Stimulated activated effector memory CD8-positive, alpha-beta T cell treated with anti-CD3 and anti-CD28 coated beads, Interleukin-12 subunit alpha, Interleukin-12 subunit beta, amount 100 ng/mL, for 72 hours (primary cell): ENCODE measurements around the gene DENND1A.

Experiments used
- ATAC-seq: fragments of 150-1000 bp; cut with Tn5 transposase; 2 replicates; pipeline ENCODE4 v1.10.0; 2021
- DNase-seq, 2 donors: peaks; one replicate each; pipeline ENCODE4 v3.0.0; 2021 to 2022; ENCODE audit warnings: low spot score in 2 of 2
- H3K27ac Mint-ChIP-seq: one replicate; pipeline ENCODE4 v1.8.0; 2022; ENCODE audit warnings: mild to moderate bottlenecking, mixed read lengths
- H3K36me3 Mint-ChIP-seq: one replicate; pipeline ENCODE4 v1.8.0; 2022; ENCODE audit warnings: mild to moderate bottlenecking, mixed read lengths
- H3K4me1 Mint-ChIP-seq: one replicate; pipeline ENCODE4 v1.8.0; 2022; ENCODE audit warnings: mixed read lengths
- H3K4me3 Mint-ChIP-seq: one replicate; pipeline ENCODE4 v1.8.0; 2022; ENCODE audit warnings: mild to moderate bottlenecking, mixed read lengths
- H3K9me3 Mint-ChIP-seq: one replicate; pipeline ENCODE4 v1.8.0; 2022; ENCODE audit warnings: mixed read lengths

DENND1A gene

DNA sequence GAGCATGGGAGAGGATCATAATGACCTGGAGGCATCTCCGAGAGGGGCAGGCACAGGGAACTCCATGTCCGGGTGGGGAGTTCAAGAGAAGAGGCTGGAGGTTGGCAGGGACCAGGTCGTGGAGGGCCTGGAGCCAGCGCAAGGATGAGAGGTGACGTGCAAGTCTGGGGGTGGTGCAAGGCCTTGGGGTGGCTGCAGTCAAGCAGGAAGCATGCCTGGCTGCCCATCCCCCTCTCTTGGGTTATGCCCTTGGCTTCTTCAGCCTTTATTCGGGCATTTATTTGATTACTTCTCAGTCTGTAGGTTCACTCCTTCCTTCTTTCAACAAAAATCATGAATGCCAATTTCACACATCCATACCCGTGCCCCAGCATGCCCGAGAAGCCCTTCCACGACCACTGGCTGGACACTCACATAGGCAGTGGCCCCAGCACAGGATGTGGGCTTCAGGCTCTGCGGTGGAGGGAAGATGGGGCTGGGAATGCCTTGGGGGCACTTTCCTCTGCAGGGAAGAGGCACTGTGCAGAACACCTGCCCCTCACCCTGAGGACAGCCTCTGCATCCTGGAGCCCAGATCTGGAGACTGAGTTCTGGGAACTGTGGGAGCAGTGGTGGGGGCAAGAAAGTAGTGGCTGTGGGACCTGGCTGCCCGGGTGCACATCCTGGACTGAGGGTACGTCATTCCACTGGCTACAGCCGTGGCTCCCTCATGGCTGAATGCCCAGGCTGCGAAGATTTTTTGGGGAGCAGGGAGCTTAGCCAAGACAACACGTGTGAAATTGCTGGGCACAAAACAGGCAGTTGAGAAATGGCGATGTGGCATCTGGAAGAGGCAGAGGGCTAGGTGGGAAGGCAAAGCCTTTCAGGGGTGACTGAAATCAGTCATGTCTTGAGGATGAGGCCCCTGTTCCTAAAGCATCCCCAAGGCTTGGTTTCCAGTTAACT, 535.4 kb downstream of the DENND1A start:
- ATAC-seq = no peak
- Mint-ChIP-seq H3K27ac (no peak overlapping the region), H3K36me3 (peaks cover 5% of the 10 kb centered on the region), H3K4me1 (no peaks in the 10 kb centered on the region), H3K4me3 (no peak overlapping the region), H3K9me3 (no peaks in the 10 kb centered on the region)
- no peak for DNase-seq

- DNase-seq = no peak
- Mint-ChIP-seq H3K4me3 (no peak overlapping the region), H3K4me1 (peaks cover under 1% of the 10 kb centered on the region), H3K36me3 (peaks cover 5% of the 10 kb centered on the region), H3K9me3 (no peaks in the 10 kb centered on the region), H3K27ac (no peak overlapping the region)
- no peak for ATAC-seq
Observed at GRCh38 chr9:123392802-123393201, 537.1 kb downstream of the DENND1A start.

- H3K4me3 Mint-ChIP-seq = no peak overlapping the region
- no peak for DNase-seq
- peaks cover 5% of the 10 kb centered on the region for H3K36me3 Mint-ChIP-seq
- peaks cover 6% of the 10 kb centered on the region for H3K4me1 Mint-ChIP-seq
- ATAC-seq = no peak
- no peaks in the 10 kb centered on the region for H3K9me3 Mint-ChIP-seq
- H3K27ac Mint-ChIP-seq = no peak overlapping the region
Observed at GRCh38 chr9:123391946-123392345, 538.0 kb downstream of the DENND1A start.

DNA sequence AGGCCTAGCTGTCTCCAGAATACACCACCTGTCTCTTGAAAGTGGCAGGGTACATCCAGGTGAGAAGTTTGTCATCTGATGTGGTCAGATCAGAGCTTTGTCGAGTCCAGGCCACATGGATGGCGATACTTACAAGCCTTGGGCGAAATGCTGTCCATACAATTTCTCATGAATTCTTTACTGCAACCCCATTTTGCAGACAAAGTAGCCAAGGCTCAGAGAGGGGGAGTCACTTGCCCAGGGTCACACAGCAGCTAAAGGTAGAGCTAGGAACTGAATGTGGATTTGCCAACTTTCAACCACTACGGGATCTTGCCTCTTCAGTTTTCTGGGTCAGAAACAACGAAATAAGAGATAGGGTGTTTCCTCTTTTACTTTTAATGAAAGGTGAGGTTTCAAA, 538.7 kb downstream of the DENND1A start:
- peaks cover 6% of the 10 kb centered on the region for H3K4me1 Mint-ChIP-seq

GRCh38 chr9:123390337-123391135, 539.4 kb downstream of the DENND1A start:
- Mint-ChIP-seq H3K9me3 (no peaks in the 10 kb centered on the region), H3K4me1 (peaks cover 6% of the 10 kb centered on the region), H3K36me3 (peaks cover 6% of the 10 kb centered on the region), H3K4me3 (no peak overlapping the region), H3K27ac (no peak overlapping the region)
- ATAC-seq = no peak
- DNase-seq = no peak

More for the DNA sequence above, 538.7 kb downstream of the DENND1A start:
- H3K4me3 Mint-ChIP-seq = no peak overlapping the region
- no peak overlapping the region for H3K27ac Mint-ChIP-seq
- peaks cover 5% of the 10 kb centered on the region for H3K36me3 Mint-ChIP-seq
- H3K9me3 Mint-ChIP-seq = no peaks in the 10 kb centered on the region
- ATAC-seq (no peak), DNase-seq (no peak)

DNA sequence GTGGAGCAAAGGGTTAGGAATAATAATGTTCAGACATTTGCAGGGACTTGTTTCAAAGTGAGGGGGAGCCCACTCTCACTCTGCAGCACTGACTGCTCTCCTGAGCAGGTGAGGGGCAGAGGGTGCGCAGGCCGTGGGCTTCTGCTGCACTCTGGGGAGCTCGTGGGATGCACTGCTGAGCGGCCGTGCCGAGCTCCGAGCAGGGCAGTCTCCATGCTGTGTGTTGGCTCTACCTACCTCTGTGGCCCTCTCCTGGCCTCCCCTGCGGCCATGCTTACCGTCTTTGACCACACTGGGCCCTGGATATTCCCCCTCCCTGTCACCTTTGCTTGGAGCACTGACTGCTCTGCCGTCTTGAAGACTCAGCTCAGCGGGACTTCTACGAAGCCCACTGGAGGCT, 540.2 kb downstream of the DENND1A start:
- no peak overlapping the region for H3K27ac Mint-ChIP-seq
- H3K4me3 Mint-ChIP-seq = no peak overlapping the region
- peaks cover 6% of the 10 kb centered on the region for H3K4me1 Mint-ChIP-seq
- H3K9me3 Mint-ChIP-seq = no peaks in the 10 kb centered on the region
- ATAC-seq (no peak), DNase-seq (no peak)
- H3K36me3 Mint-ChIP-seq = peaks cover 10% of the 10 kb centered on the region

- no peaks in the 10 kb centered on the region for H3K9me3 Mint-ChIP-seq
- H3K36me3 Mint-ChIP-seq = peaks cover 10% of the 10 kb centered on the region
- H3K27ac Mint-ChIP-seq = no peak overlapping the region
- ATAC-seq (no peak), DNase-seq (no peak)
- peaks cover 6% of the 10 kb centered on the region for H3K4me1 Mint-ChIP-seq
- no peak overlapping the region for H3K4me3 Mint-ChIP-seq
Observed at GRCh38 chr9:123389070-123389469, 540.9 kb downstream of the DENND1A start.

GRCh38 chr9:123387686-123388085, 542.2 kb downstream of the DENND1A start:
- Mint-ChIP-seq H3K36me3 (peaks cover 10% of the 10 kb centered on the region), H3K9me3 (no peaks in the 10 kb centered on the region), H3K27ac (no peak overlapping the region), H3K4me1 (peaks cover 6% of the 10 kb centered on the region), H3K4me3 (no peak overlapping the region)
- DNase-seq (no peak), ATAC-seq (no peak)

- DNase-seq = no peak
- Mint-ChIP-seq H3K4me1 (peaks cover 6% of the 10 kb centered on the region), H3K9me3 (no peaks in the 10 kb centered on the region), H3K4me3 (no peak overlapping the region), H3K27ac (no peak overlapping the region), H3K36me3 (peaks cover 5% of the 10 kb centered on the region)
- ATAC-seq = no peak
Observed at GRCh38 chr9:123383512-123384170, 546.3 kb downstream of the DENND1A start.

GRCh38 chr9:123382653-123383511, 547.0 kb downstream of the DENND1A start:
- ATAC-seq (no peak), DNase-seq (no peak)
- H3K9me3 Mint-ChIP-seq = no peaks in the 10 kb centered on the region
- no peak overlapping the region for H3K4me3 Mint-ChIP-seq
- H3K36me3 Mint-ChIP-seq = peaks cover 5% of the 10 kb centered on the region
- H3K27ac Mint-ChIP-seq = no peak overlapping the region
- H3K4me1 Mint-ChIP-seq = peaks cover 6% of the 10 kb centered on the region

- peak overlapping the region; percentile 74 for H3K27ac Mint-ChIP-seq
- no peak for ATAC-seq
Observed at GRCh38 chr9:123380852-123381705, 548.8 kb downstream of the DENND1A start.

DNA sequence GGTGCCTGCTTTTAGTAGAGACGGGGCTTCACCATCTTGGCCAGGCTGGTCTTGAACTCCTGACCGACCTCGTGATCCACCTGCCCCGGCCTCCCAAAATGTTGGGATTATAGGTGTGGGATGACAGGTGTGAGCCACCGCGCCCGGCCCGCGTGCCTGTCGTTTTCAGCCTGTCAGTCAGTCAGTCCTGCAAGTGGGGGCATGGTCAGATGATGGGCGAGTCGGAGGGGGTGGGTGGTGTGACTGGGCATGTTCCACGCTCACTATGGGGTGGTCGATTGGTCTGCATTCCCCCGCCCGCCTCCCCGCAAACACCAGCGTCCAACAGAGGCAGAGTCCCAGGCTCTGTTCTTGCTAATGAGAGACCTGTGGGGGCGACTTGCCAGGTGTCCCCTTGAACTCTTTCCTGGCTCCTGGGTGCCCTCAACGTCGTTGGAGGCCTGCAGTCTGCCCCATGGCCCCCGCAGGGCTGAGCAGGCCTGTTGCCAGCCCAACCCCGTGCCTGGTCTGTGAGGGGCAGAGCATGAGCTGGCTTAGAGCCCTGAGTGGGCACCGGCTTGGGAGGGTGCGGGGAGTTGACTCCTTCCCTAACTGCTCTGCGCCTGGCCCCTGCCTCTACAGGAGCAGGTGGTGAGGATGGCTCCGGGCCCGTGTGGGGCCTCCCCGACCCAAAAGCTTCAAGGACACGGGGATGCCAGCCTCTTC, 550.8 kb downstream of the DENND1A start:
- DNase-seq (no peak), ATAC-seq (no peak)
- Mint-ChIP-seq H3K27ac (no peak overlapping the region), H3K9me3 (no peaks in the 10 kb centered on the region), H3K36me3 (no peaks in the 10 kb centered on the region), H3K4me1 (peaks cover 9% of the 10 kb centered on the region), H3K4me3 (no peak overlapping the region)

More at GRCh38 chr9:123380852-123381705, 548.8 kb downstream of the DENND1A start:
- Mint-ChIP-seq H3K4me3 (no peak overlapping the region), H3K9me3 (no peaks in the 10 kb centered on the region), H3K4me1 (no peaks in the 10 kb centered on the region), H3K36me3 (peaks cover 5% of the 10 kb centered on the region)
- DNase-seq = no peak

- Mint-ChIP-seq H3K9me3 (no peaks in the 10 kb centered on the region), H3K36me3 (no peaks in the 10 kb centered on the region), H3K4me3 (no peak overlapping the region), H3K4me1 (peaks cover 9% of the 10 kb centered on the region), H3K27ac (no peak overlapping the region)
- ATAC-seq = no peak
- DNase-seq = no peak
Observed at GRCh38 chr9:123378025-123378424, 551.9 kb downstream of the DENND1A start.
